ENCODE results near the gene PAPOLG. TPM values are rescaled to one million over a fixed set of nuclear protein-coding genes. Genes with fewer than 3 reads are reported as not detected.

PAPOLG gene
- total RNA-seq, 2 donors from 2014 or later = 8.5 to 12.0 TPM

DNA sequence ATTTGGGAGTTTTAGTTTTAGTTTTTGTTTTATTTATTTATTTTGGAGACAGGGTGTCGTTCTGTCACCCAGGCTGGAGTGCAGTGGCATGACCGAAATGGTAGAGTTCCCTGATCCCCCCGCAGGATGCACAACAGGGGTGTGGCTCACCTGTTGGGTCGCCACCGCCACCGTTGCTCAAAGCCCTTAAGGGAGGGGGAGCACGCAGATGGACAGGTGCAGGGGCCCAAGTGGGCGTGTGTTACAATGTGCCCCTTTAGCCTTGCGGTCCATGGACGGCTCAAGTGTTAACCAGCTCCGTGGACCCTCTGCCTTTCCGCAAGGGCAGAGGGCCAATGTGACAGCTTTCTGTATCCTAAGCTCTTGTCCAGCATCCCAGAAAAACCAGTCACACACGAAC, 63.9 kb downstream of the PAPOLG start:
- DNase-seq = no peak
- no peak overlapping the region for H3K4me3 ChIP-seq
- no peaks in the 10 kb centered on the region for H3K9me3 ChIP-seq
- H3K36me3 ChIP-seq = no peaks in the 10 kb centered on the region
- TF ChIP-seq, protein P1, sequence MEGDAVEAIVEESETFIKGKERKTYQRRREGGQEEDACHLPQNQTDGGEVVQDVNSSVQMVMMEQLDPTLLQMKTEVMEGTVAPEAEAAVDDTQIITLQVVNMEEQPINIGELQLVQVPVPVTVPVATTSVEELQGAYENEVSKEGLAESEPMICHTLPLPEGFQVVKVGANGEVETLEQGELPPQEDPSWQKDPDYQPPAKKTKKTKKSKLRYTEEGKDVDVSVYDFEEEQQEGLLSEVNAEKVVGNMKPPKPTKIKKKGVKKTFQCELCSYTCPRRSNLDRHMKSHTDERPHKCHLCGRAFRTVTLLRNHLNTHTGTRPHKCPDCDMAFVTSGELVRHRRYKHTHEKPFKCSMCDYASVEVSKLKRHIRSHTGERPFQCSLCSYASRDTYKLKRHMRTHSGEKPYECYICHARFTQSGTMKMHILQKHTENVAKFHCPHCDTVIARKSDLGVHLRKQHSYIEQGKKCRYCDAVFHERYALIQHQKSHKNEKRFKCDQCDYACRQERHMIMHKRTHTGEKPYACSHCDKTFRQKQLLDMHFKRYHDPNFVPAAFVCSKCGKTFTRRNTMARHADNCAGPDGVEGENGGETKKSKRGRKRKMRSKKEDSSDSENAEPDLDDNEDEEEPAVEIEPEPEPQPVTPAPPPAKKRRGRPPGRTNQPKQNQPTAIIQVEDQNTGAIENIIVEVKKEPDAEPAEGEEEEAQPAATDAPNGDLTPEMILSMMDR (IDR thresholded peaks at IDR 0.05) = no peak
- H3K4me1 ChIP-seq = no peaks in the 10 kb centered on the region
- intact Hi-C loops (cut with DNase I) = no loop called here
- no peak overlapping the region for H3K9ac ChIP-seq (ENCODE audit: low read depth in 2 of 2, low read length in 2 of 2)
- no peaks in the 10 kb centered on the region for H3K27me3 ChIP-seq
- no peak overlapping the region for H3K27ac ChIP-seq

GRCh38 chr2:60820416-60821132, 64.5 kb downstream of the PAPOLG start:
- Histone ChIP-seq H3K27me3 (no peaks in the 10 kb centered on the region), H3K27ac (no peak overlapping the region), H3K4me3 (no peak overlapping the region), H3K4me1 (no peaks in the 10 kb centered on the region), H3K36me3 (no peaks in the 10 kb centered on the region), H3K9me3 (no peaks in the 10 kb centered on the region), H3K9ac (ENCODE audit: low read depth in 2 of 2, low read length in 2 of 2) (no peak overlapping the region)
- TF ChIP-seq, protein P1 (IDR thresholded peaks at IDR 0.05) = no peak
- intact Hi-C loops (cut with DNase I) = no loop called here
- no peak for DNase-seq

DNA sequence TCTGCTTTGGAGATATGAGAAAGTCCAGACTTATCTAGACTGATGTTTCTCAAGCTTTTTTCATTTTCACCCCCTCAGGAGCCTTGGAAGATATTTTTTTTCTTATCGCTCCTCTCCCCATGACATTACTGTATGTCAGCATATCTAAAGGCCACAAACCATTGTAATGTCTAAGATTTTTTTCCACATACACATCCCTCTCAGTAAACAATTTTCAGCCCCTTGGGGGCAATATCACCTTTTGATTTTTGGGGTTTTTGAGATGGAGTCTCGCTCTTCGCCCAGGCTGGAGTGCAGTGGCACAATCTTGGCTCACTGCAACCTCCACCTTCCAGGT, 65.0 kb downstream of the PAPOLG start:
- H3K4me1 ChIP-seq = no peaks in the 10 kb centered on the region
- TF ChIP-seq, protein P1 (IDR thresholded peaks at IDR 0.05) = no peak
- H3K4me3 ChIP-seq = no peak overlapping the region
- H3K9ac ChIP-seq (ENCODE audit: low read depth in 2 of 2, low read length in 2 of 2) = no peak overlapping the region
- H3K27ac ChIP-seq = no peak overlapping the region
- DNase-seq = no peak
- H3K36me3 ChIP-seq = no peaks in the 10 kb centered on the region
- H3K9me3 ChIP-seq = no peaks in the 10 kb centered on the region
- no peaks in the 10 kb centered on the region for H3K27me3 ChIP-seq
- intact Hi-C loops (cut with DNase I) = no loop called here

GRCh38 chr2:60821587-60822302, 65.7 kb downstream of the PAPOLG start:
- H3K4me3 ChIP-seq = no peak overlapping the region
- no peaks in the 10 kb centered on the region for H3K9me3 ChIP-seq
- H3K36me3 ChIP-seq = no peaks in the 10 kb centered on the region
- intact Hi-C loops (cut with DNase I) = no loop called here
- H3K27ac ChIP-seq = no peak overlapping the region
- DNase-seq = no peak
- H3K27me3 ChIP-seq = no peaks in the 10 kb centered on the region
- TF ChIP-seq, protein P1 (IDR thresholded peaks at IDR 0.05) = no peak
- no peak overlapping the region for H3K9ac ChIP-seq (ENCODE audit: low read depth in 2 of 2, low read length in 2 of 2)
- no peaks in the 10 kb centered on the region for H3K4me1 ChIP-seq

DNA sequence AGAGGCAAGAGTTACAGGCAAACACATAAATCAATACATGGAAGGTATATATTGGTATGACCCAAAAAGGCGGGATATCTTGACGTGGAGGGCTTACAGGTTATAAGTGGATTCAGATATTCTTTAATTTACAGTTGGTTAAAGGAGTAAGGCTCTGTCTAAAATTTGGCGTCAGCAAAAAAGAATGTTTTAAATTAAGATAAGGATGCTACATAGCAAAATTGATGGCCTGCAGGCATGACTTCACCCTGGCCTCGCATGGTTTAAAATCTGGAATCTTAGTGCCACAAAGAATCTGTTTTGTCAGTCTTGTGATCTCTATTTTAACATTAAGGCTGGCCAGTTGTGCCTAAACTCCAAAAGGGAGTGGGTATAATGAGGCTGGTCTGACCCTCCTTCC, 66.9 kb downstream of the PAPOLG start:
- TF ChIP-seq, protein P1 (IDR thresholded peaks at IDR 0.05) = no peak
- no peak overlapping the region for H3K4me3 ChIP-seq
- DNase-seq = no peak
- no peak overlapping the region for H3K27ac ChIP-seq
- intact Hi-C loops (cut with DNase I) = no loop called here
- H3K9ac ChIP-seq (ENCODE audit: low read depth in 2 of 2, low read length in 2 of 2) = no peak overlapping the region
- H3K4me1 ChIP-seq = no peaks in the 10 kb centered on the region
- H3K27me3 ChIP-seq = no peaks in the 10 kb centered on the region
- no peaks in the 10 kb centered on the region for H3K9me3 ChIP-seq
- no peaks in the 10 kb centered on the region for H3K36me3 ChIP-seq
